Measurements from ENCODE around the gene TRIM14. TPM values are rescaled to one million over a fixed set of nuclear protein-coding genes. Genes with fewer than 3 reads are reported as not detected.

Gene TRIM14
- total RNA-seq, 1 experiment from 2014 or later, result 20.2 TPM

DNA sequence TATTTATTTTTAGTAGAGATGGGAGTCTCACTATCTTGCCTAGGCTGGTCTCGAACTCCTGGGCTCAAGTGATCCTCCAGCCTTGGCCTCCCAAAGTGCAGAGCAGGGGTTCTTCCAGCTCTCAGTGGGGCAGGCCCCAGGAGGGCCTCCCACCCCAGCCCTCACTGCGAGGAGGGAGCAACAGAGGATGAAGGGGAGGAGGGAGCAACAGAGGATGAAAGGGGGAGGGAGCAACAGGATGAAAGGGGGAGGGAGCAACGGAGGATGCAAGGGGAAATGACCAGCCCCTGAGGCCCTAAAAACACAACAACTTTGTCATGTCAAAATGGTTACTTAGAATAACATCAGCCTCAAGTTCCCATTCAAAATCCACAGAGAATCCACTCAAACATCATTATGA, 10.0 kb downstream of the TRIM14 start:
- Histone ChIP-seq H3K4me1 (replicated peaks; ENCODE audit: insufficient read depth) (no peaks in the 10 kb centered on the region), H3K9me3 (ENCODE audit: insufficient read depth, low read depth) (no peaks in the 10 kb centered on the region), H3K79me2 (ENCODE audit: low read depth) (no peaks in the 10 kb centered on the region), H3K9me2 (ENCODE audit: insufficient read depth) (no peaks in the 10 kb centered on the region), H2AFZ (no peak overlapping the region), H4K20me1 (ENCODE audit: insufficient read depth) (no peaks in the 10 kb centered on the region), H3K27me3 (ENCODE audit: insufficient read depth, low read depth) (no peaks in the 10 kb centered on the region), H3F3A (ENCODE audit: insufficient read depth, low read depth) (no peaks in the 10 kb centered on the region), H3K36me3 (ENCODE audit: low read depth) (no peaks in the 10 kb centered on the region; the same call in 1 of the 2 replicates), H3K27ac (no peak overlapping the region), H3K4me3 (no peak overlapping the region), H3K4me2 (no peak overlapping the region)
- POLR2A ChIA-PET (ENCODE audit: unreplicated experiment), result interaction anchor here (0.7 kb wide), 1 partner anchor 166 kb away, joined by 3 read pairs; no protein-coding TSS in a partner anchor
- no peak for DNase-seq
- CTCF ChIA-PET, result interaction anchor here (0.7 kb wide), 1 partner anchor 28 kb away, joined by 3 read pairs; no protein-coding TSS in a partner anchor
- intact Hi-C loops (cut with micrococcal nuclease; ENCODE audit: unreplicated experiment), result no loop called here
- BruUV-seq (replicated peaks), result no TSS peak
- TF ChIP-seq CTCF (conservative IDR thresholded peaks at IDR 0.05), result no peak

DNA sequence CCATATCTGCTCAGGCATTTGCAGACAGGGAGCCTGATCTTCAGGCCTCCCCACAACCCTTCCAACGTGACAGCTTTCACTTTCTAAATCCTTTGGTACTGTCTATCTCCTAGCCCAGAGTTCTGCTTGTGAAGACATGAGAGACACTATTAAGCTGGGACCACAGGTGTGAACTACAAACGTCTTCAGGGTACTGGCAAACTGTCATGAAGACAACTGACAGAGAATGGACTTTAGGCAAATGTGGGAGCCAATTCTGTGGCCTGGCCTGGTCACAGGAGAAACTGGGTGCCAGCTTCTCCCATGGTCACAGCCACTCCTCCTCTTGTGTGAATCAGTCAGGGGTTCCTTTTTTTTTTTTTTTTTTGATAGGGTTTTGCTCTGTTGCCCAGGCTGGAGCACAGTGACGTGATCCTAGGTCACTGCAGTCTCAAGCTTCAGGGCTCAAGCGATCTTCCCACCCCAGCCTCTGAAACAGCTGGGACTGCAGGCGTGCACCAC, 10.4 kb downstream of the TRIM14 start:
- no peaks in the 10 kb centered on the region for H3K79me2 ChIP-seq (ENCODE audit: low read depth)
- no peak overlapping the region for H3K4me3 ChIP-seq
- no TSS peak for BruUV-seq (replicated peaks)
- POLR2A ChIA-PET (ENCODE audit: unreplicated experiment), result interaction anchor here (0.6 to 0.7 kb wide), 2 partner anchors 166 to 456 kb away, joined by 3 to 7 read pairs; no protein-coding TSS in a partner anchor
- H4K20me1 ChIP-seq (ENCODE audit: insufficient read depth), result no peaks in the 10 kb centered on the region
- H3K4me1 ChIP-seq (replicated peaks; ENCODE audit: insufficient read depth), result no peaks in the 10 kb centered on the region
- intact Hi-C loops (cut with micrococcal nuclease; ENCODE audit: unreplicated experiment), result no loop called here
- CTCF ChIA-PET, result interaction anchor here (0.7 kb wide), 1 partner anchor 26 kb away, joined by 5 read pairs; no protein-coding TSS in a partner anchor
- H3K36me3 ChIP-seq (ENCODE audit: low read depth), result no peaks in the 10 kb centered on the region; the same call in 1 of the 2 replicates
- no peak for DNase-seq
- no peaks in the 10 kb centered on the region for H3F3A ChIP-seq (ENCODE audit: insufficient read depth, low read depth)
- no peak overlapping the region for H3K4me2 ChIP-seq
- no peaks in the 10 kb centered on the region for H3K9me3 ChIP-seq (ENCODE audit: insufficient read depth, low read depth)
- TF ChIP-seq EZH2 (IDR thresholded peaks at IDR 0.05; ENCODE audit: low read depth) (no peak), CTCF (conservative IDR thresholded peaks at IDR 0.05) (no peak)
- H3K9me2 ChIP-seq (ENCODE audit: insufficient read depth), result no peaks in the 10 kb centered on the region
- no peak overlapping the region for H2AFZ ChIP-seq
- no peak overlapping the region for H3K27ac ChIP-seq
- no peaks in the 10 kb centered on the region for H3K27me3 ChIP-seq (ENCODE audit: insufficient read depth, low read depth)

DNA sequence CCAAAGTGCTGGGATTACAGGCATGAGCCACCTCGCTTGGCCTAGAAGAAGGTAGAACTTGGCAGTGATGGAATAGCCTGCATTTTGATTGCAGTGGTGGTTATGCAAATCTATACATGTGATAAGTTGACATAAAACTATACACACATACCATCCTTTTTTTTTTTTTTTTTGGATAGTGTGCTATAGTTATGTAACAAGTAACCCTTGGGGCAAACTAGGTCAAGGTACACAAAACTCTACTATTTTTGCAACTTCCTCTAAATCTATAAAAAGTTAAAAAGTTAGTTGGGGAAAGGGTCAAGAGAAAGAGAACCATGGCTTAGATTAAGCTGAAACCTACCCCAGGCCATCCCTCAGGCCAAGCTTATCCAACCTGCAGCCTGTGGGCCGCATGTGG, 11.1 kb downstream of the TRIM14 start:
- Histone ChIP-seq H3K27ac (no peak overlapping the region), H3K9me2 (ENCODE audit: insufficient read depth) (no peaks in the 10 kb centered on the region), H3K79me2 (ENCODE audit: low read depth) (no peaks in the 10 kb centered on the region), H2AFZ (no peak overlapping the region), H3K27me3 (ENCODE audit: insufficient read depth, low read depth) (no peaks in the 10 kb centered on the region), H3K36me3 (ENCODE audit: low read depth) (no peaks in the 10 kb centered on the region; the same call in 1 of the 2 replicates), H3K4me1 (replicated peaks; ENCODE audit: insufficient read depth) (no peaks in the 10 kb centered on the region), H4K20me1 (ENCODE audit: insufficient read depth) (no peaks in the 10 kb centered on the region), H3K4me3 (no peak overlapping the region), H3K9me3 (ENCODE audit: insufficient read depth, low read depth) (no peaks in the 10 kb centered on the region), H3K4me2 (no peak overlapping the region), H3F3A (ENCODE audit: insufficient read depth, low read depth) (no peaks in the 10 kb centered on the region)
- intact Hi-C loops (cut with micrococcal nuclease; ENCODE audit: unreplicated experiment), result no loop called here
- no peak for TF ChIP-seq EZH2 (IDR thresholded peaks at IDR 0.05; ENCODE audit: low read depth)
- no peak for TF ChIP-seq CTCF (conservative IDR thresholded peaks at IDR 0.05)
- CTCF ChIA-PET, result interaction anchor here (0.7 kb wide), 1 partner anchor 25 kb away, joined by 5 read pairs; no protein-coding TSS in a partner anchor
- POLR2A ChIA-PET (ENCODE audit: unreplicated experiment), result interaction anchor here (0.6 kb wide), 1 partner anchor 456 kb away, joined by 7 read pairs; no protein-coding TSS in a partner anchor
- no peak for DNase-seq
- no TSS peak for BruUV-seq (replicated peaks)
